Right lobe of liver (tissue), 6 donors: ENCODE measurements around the gene CELA2A. TPM values are rescaled to one million over a fixed set of nuclear protein-coding genes. Genes with fewer than 3 reads are reported as not detected.

Source experiments
- ATAC-seq, 4 donors: fragments of 200-7000 bp; cut with Tn5 transposase; one replicate each; pipeline ENCODE4 v1.9.1; 2020; ENCODE audit warnings: mild to moderate bottlenecking in 4 of 4, moderate library complexity in 4 of 4
- DNase-seq, 3 donors: peaks; one replicate each; pipeline ENCODE4 v3.0.0-alpha.2; 2020
- H3K27ac ChIP-seq, 3 donors: fragments of 200-600 bp; one replicate each; pipeline ENCODE4 v1.8.0; 2022
- H3K27me3 ChIP-seq, 2 donors: fragments of 200-600 bp; one replicate each; pipeline ENCODE4 v1.8.0; 2022
- H3K36me3 ChIP-seq, 4 donors: fragments of 200-600 bp; sonication (generic) in 1 of 4; one replicate each; pipeline versions ENCODE4 v1.5.1 to v1.8.0; 2017 to 2022; ENCODE audit warnings: control low read depth in 1 of 4
- H3K4me1 ChIP-seq, 4 donors: fragments of 200-600 bp; sonication (generic) in 1 of 4; one replicate each; pipeline versions ENCODE4 v1.5.1 to v1.8.0; 2017 to 2022; ENCODE audit warnings: control low read depth in 1 of 4
- H3K4me3 ChIP-seq, 3 donors: fragments of 200-600 bp; one replicate each; pipeline ENCODE4 v1.8.0; 2022
- H3K9me3 ChIP-seq, 4 donors: fragments of 200-600 bp; sonication (generic) in 1 of 4; one replicate each; pipeline versions ENCODE4 v1.5.1 to v1.8.0; 2017 to 2022; ENCODE audit warnings: control low read depth in 1 of 4
- CTCF ChIP-seq, 4 donors: fragments of 200-600 bp in 3 of 4; fragments of 450-650 bp in 1 of 4; IDR thresholded peaks; one replicate each; pipeline versions ENCODE4 v1.5.1 to v1.8.0; 2016 to 2022; ENCODE audit warnings: antibody characterized with exemption in 4 of 4, mild to moderate bottlenecking in 2 of 4
- POLR2A ChIP-seq: fragments of 450-650 bp; IDR thresholded peaks from one replicate; pipeline ENCODE4 v1.6.1; 2017; ENCODE audit warnings: antibody characterized with exemption, mild to moderate bottlenecking
- whole genome bisulfite sequencing: methylation state at CpG from one replicate; pipeline ENCODE4 v1.1.6; 2018; ENCODE audit warnings: low coverage, low lambda C conversion rate; ENCODE audit not compliant: insufficient coverage; ENCODE audit errors: missing lambda C conversion rate; 5-methylcytosine and 5-hydroxymethylcytosine counted together
- intact Hi-C, 2 donors: fragments of 100-400 bp; cut with DNase I; formaldehyde crosslinking; loops; one replicate each; pipeline versions ENCODE4 v1.11.2 to v1.14.1; 2022
- total RNA-seq, 6 experiments: library from RNA; depleted of rRNA in 2 of 6; stranded (reverse); fragments of >200 nt in 2 of 6; fragmentation: NEBNext Ultra II Directional in 3 of 6; extraction: Animal tissue kit (Norgen Biotek cat#: 25700) in 3 of 6; gene quantifications; one replicate each; pipeline versions ENCODE4 v1.1.0 to v1.2.4, GENCODE V29; 2016 to 2023
- donor health status: DM: no; HTN: yes; CAD: no.
- donor health status: DM: no; HTN: no; CAD: no.
- donor health status: DM: no; HTN: no; CAD: no.
- donor health status: DM: no; HTN: yes; CAD: no.
- donor health status: DM: no; HTN: yes; CAD: no.

Gene CELA2A
- total RNA-seq, 6 experiments from 2014 or later: not detected

GRCh38 chr1:15507278-15507677 is 50.7 kb downstream of the CELA2A start:
- no peaks in the 10 kb centered on the region for H3K9me3 ChIP-seq
- WGBS: 81% methylated on average over 3 of the region's 5 CpGs
- H3K4me3 ChIP-seq: no peak overlapping the region
- no peak for TF ChIP-seq POLR2A
- no peak for TF ChIP-seq CTCF (IDR thresholded peaks at IDR 0.05)
- DNase-seq: no peak
- H3K36me3 ChIP-seq: peaks cover 0 to 9% (median 0%) of the 10 kb centered on the region in 4 donors
- no peaks in the 10 kb centered on the region for H3K4me1 ChIP-seq
- intact Hi-C loops: no loop called here
- no peaks in the 10 kb centered on the region for H3K27me3 ChIP-seq
- no peak for ATAC-seq
- H3K27ac ChIP-seq: no peak overlapping the region

- Histone ChIP-seq H3K36me3 (peaks cover 0 to 5% (median 0%) of the 10 kb centered on the region in 4 donors), H3K27ac (no peak overlapping the region), H3K4me1 (no peaks in the 10 kb centered on the region), H3K27me3 (no peaks in the 10 kb centered on the region), H3K4me3 (no peak overlapping the region), H3K9me3 (no peaks in the 10 kb centered on the region)
- 83% methylated on average over 10 of the region's 12 CpGs for WGBS
- ATAC-seq (no peak), DNase-seq (no peak)
- TF ChIP-seq POLR2A (no peak), CTCF (IDR thresholded peaks at IDR 0.05) (no peak)
- intact Hi-C loops: no loop called here
Measured at GRCh38 chr1:15508700-15509487, 52.4 kb downstream of the CELA2A start.

- no peak for TF ChIP-seq POLR2A
- no peak for TF ChIP-seq CTCF (IDR thresholded peaks at IDR 0.05)
- Histone ChIP-seq H3K9me3 (no peaks in the 10 kb centered on the region), H3K27me3 (no peaks in the 10 kb centered on the region), H3K27ac (no peak overlapping the region), H3K36me3 (peaks cover 0 to 5% (median 0%) of the 10 kb centered on the region in 4 donors), H3K4me3 (no peak overlapping the region), H3K4me1 (no peaks in the 10 kb centered on the region)
- ATAC-seq (no peak), DNase-seq (no peak)
- intact Hi-C loops: no loop called here
- 96% methylated on average over 4 of the region's 7 CpGs for WGBS
Measured at GRCh38 chr1:15509586-15509985, 53.1 kb downstream of the CELA2A start.

- Histone ChIP-seq H3K27ac (no peak overlapping the region), H3K4me1 (no peaks in the 10 kb centered on the region), H3K9me3 (no peaks in the 10 kb centered on the region), H3K36me3 (no peaks in the 10 kb centered on the region), H3K4me3 (no peak overlapping the region), H3K27me3 (no peaks in the 10 kb centered on the region)
- TF ChIP-seq POLR2A: no peak
- no peak for TF ChIP-seq CTCF (IDR thresholded peaks at IDR 0.05)
- ATAC-seq (no peak), DNase-seq (no peak)
- 94% methylated on average over 8 of the region's 8 CpGs for WGBS
- intact Hi-C loops: no loop called here
Measured at GRCh38 chr1:15510611-15511405, 54.3 kb downstream of the CELA2A start.
